GM19043 (cell line): ENCODE results near the gene FGD3.

Experiments
- ATAC-seq: cut with Tn5 transposase; IDR thresholded peaks from one replicate; pipeline ENCODE4 v1.9.1; 2021; ENCODE audit warnings: low read depth; ENCODE audit not compliant: unreplicated experiment

FGD3 gene

DNA sequence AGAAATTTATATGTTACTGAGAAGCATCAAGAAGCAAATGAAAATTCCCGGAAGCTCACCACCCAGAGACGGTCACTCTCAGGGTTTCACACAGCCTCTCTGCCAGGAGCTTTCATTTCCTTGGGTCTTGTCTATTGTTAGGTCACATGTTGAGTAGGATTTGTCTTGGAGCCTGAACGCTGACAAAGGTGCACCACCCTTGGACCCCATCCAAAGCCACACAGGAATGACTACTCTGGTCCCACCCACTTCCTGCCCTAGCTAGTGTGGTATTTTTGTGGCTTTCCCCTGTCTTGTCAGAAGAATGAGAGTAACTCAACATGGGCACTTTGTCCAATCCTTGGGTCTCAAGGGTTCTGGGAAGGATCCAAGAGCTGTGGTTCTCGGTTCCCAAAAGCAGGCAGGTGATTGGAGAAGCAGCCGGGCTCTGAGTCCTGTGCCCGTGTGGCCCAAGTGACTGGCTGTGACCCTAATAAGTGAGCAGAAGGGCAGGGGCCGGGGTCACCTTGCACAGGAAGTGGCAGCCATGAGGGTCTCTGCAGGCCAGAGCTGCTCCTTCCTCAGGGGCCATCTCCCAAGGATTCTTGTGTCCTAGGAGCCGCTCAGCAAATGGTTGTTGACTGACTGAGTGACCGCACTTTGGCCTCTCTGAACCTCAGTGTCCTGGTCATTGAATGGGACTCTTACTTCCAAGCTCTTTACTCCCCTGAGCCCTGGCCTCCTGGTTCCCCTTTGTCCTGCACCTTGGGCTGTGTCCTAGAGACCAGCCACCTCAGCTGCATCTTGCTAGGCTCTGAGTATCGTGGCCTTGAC, 6.9 kb downstream of the FGD3 start:
- no peak for ATAC-seq

DNA sequence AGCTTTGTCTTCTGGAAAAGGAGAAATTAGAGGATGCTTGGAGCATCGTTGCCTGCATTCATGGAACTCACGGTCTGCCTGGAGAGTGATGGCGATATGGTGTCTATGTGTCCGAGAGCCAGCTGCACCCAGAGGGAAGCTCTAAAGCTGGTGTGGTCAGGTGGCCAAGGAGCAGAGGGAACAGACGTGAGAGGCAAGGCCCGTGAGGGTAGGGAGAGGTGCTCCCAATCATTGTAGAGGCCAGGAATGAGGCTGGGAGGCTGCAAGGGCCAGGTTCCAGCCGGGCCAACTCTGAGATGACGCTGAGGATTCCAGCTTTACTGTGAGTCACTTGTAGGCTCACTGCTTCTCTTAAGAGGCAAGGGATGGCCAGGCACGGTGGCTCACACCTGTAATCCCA, 7.6 kb downstream of the FGD3 start:
- no peak for ATAC-seq

DNA sequence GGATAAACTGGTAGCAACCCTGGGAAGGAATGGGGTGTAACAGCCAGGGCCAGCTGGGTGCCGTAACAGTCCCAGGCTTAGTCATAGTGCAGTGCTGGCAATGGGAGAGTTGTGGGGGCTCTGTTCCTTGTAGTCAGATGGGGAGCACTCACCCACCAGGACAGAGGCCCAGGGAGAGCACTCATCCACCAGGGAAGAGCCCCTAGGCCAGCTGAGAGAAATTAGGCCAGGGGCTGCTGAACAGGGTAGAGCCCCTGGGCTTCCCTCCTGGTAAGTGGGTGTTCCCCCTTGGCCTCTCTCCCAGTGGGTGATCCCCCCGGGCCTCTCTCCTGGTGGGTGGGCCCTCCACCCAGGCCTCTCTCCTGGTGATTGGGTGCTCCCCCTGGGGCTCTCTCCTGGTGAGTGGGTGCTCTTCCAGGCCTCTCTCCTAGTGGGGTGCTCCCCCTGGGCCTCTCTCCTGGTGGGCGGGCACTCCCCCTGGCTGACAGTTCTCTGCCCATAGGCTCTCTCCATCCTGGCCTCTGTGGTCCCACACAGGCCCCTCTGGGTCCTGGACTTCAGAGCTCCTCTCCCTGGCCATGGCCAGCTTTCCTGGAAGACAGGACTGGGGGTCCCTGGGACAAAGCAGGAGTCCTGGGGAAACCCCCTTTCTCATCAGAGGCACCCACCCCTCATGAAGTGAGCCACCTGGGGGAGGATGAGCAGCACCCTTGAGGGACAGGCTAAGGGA, 13.4 kb downstream of the FGD3 start:
- no peak for ATAC-seq

DNA sequence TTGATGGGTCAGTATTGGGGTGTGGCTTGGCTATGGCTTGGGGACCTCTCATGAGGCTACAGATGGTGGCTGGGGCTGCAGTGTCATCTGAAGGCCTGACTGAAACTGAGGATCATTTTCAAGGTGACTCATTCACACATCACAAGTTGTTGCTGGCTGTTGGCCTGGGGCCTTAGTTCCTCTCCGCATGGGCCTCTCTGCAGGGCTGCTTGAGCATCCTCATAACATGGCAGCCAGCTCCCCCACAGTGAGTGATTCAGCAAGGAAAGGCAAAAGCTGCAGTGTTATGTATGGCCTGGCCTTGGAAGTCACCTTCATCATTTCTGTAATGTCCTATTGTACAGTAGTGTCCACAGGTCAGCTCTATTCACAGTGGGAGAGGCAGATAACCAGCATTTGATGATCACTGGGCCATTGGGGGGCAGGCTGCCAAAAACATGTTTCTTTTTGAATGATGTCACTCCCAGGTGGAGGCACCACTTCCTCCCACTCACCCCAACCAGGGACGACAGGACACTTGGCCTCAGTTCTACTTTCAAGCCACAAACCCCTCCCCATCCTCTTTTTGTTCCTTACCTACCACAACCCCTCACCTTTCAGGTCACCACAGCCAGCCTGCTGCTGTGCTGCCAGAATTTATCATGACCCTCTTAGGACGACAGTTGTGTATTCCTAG, 14.4 kb downstream of the FGD3 start:
- no peak for ATAC-seq

DNA sequence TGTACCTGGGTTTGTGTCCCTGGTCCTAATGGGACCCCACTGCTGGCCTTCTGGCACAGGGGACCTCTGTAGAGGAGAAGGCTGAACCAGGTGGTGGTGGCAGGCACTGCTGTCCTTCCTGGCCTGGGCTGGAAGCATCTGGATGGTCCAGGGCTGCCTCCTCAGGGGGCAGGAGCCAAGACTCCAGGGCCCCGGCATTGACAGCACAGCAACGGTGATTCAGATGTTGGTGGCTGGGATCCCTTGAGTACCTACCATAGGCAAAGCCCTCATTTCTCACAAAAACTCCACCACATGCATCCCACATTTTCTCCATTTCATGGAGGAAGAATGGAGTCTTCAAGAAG, 15.0 kb downstream of the FGD3 start:
- ATAC-seq: no peak

DNA sequence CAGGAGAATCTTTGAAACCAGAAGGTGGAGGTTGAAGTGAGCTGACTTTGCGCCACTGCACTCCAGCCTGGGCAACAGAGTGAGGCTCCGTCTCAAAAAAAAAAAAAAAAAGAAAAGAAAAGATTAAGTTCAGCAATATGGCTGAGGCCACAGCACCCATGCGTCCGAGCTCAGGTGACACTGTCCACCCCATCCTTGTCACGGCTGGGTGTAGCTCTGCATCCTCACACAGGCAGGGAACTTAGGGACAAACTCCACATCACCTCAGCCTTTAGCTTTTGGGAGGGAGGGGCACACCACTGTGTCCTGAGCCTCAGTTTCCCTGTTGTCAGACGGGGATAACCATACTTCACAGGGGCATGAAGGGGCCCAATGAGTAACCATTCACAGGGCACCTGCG, 15.5 kb downstream of the FGD3 start:
- no peak for ATAC-seq

DNA sequence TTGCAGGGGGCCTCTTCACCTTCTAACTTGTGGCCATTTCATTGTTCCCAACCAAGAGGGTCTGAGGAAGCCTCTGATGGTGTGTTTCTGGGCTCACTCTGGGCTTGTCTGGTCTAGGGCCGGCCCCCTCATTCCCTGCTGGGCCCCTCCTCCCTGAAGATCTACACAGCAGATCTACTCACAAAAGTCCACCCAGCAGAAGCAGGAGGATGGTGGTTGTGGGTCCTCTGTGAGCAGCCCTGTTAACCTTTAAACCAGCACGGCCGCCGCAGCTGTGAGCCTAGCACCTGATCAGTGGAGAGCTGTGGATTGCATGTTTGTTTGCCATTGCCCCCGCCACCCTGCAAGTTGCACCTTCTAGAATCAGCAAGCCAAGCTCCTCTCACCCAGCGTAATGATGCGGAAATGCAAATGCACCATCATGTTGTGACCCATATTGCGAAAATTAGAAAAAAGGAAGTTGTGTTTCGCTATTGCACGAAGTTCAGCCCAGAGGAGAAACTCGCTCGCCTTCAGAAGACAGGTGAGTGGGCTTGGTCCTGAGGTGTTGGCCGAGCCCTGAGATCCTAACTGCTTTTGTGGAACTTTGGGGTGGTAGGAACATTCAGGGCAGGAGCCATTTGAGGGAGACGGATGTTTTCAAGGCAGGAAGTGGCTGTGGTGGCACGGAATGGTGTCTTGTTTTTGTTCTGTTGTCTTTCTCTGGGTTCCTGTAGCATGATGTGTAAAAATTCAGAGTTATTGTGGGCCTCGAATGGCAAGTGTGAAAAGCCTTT, 16.7 kb downstream of the FGD3 start:
- ATAC-seq: peak; percentile 66

DNA sequence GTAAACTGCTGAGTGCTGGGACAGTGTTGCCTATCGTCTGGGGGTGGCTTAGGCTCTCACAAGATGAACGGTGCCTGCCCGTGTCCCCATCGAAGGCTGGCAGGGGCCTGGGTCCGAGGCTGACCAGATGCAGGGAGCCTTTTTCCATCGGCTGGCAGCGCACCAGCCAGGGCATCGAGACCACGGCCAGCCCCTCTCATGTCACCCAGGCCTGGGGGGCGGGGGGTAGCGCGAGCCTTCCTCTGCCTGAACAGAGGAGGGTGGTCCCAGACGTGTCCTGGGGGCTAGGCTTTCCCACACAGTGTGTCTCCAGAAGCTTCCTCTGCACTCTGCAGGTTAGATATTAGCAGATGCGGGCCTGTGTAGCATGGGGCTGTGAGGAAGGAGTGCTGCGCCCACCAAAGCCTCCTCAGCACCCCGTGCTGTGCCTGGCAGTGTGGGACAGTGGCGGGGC, 17.3 kb downstream of the FGD3 start:
- ATAC-seq: no peak

DNA sequence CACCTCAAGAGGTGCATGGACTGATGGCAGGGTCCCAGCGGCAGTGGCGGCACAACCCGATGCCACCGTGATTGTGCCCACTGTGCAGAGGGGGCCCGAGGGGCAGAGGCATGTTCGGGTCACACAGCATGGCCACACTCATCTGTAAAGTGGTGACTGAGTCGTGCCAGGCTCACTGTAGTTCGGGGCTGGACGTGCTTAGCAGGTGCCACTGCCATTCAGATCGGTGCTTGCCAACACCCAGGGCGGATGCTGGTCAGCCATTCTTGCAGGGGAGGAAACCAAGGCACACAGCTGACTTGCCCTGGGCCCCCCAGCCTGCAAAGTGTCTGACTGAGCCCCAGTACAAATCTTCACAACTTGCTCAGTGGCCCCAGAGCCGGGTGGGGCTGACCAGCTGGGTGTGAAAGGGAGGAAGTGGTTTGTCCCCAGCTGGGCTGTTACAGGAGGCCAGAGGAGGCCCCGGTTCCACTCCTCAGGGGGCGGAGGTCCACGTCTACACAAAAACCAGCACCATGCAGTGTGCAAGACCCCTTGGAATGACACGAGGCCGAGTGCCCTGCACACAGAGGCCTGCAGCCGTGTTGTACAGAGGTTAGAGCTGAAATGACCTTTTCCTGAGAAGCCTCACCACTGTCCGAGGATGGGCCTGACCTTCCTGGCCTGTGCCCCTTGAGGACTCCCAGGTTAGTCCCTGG, 17.9 kb downstream of the FGD3 start:
- no peak for ATAC-seq

DNA sequence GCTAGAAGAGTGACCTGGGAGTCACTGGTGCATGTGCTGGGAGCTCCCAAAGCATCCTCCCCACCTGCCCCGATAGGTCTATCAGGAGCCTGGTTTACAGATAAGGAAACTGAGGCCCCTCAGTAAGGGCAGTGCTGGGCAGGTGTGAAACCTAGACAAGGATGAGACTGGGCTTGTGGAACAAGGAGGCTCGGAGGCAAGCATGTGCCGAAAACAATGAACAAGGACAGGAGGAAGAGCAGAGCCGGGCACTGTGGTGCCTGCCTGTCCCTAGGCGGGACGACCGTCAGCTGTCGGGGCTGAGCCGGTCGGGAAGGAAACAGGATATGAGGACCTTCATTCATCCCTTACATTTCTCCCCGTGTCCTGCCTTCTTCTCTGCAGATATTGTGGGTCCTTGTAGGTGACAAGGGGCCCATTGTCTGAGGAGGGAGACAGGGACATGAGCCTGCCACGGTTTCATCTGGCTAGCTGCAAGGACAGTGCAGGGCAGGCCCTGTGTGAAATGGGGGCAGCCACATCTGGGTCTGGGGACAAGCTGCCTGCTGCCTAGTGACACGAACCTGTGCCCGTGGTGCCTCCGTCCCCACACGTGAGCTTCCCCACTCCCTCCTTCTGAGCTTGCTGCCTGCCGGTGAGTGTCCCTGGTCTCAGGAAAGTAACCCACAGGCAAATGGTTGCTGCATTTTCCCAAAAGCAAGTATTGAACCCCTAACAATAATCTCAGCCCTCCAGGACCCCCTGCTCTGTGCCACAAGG, 18.6 kb downstream of the FGD3 start:
- ATAC-seq: no peak

DNA sequence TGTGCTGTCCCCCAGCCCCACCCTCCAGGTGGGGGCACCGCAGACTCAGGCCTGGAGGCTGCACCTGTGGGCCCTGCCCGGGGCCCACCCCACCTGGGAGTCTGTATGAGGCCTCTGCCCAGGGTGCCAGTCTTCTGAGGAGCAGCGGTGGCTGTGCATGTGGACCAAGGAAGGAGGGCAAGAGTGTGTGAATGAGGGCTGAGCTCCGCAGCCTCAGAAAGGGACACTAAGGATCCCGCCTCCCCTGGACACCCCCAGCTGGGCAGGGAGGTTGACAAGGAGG, 19.1 kb downstream of the FGD3 start:
- no peak for ATAC-seq

DNA sequence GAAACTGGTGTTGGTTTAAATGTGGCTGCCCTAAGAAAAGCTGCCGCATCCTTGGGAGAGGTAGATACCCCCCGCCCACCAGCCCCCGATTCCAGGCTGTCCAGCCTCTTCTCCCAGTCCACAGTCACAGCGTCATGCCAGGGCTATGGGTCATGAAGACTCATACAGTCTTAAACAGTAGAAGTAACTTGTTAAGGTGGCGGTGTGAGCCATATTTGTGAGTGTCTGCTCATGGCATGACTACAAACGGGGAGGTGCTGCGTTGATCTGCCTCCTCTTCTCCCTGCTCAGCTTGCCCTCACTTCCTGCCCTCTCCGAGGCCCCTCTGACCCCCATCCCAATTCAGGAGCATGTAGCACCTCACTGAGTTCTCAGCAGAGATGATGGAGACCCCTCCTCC, 20.8 kb downstream of the FGD3 start:
- ATAC-seq: no peak

DNA sequence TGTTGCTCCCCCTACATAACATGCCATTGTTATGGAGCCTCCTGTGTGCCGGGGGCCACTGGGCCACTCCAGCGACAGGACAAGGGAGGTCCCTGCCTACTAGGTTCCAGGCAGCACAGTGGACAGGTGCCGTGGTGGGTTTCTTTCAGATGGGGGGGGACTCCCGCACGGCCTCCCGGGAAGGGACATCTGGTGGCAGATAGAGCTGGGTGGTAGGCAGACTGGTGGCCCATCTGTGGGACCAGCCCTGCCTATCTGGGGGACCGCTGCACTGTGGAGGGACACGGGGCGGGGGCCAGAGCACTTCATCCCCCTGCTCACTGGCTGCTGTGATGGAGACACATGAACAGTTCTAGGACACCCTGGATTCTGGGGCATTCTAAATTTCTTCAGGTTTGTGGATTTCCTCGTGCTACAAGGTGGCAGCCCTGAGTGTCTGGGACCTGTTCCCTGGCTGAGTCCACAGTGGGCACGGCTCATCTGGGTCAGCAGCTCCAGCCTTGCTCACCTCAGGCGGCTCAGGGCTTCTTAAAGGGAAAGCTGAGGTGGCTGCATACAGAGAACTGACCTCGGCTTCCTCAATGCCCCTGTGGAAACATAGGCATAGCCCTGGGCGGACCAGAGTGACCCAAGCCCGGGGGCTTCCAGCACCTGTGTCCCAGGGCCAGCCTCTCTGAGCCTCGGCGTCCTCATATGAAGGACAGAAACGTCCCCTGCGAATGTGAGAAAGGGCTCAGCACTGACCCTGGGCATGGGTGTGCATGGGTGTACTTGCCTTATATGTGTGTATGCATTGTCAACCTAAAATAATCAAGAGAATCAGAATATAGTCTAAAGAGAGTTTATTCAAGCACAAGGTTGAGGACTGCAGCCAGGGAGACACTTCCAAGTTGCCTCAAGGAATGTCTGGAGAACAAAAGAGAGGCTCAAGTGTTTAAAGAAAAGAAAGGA, 22.5 kb downstream of the FGD3 start:
- ATAC-seq: no peak

DNA sequence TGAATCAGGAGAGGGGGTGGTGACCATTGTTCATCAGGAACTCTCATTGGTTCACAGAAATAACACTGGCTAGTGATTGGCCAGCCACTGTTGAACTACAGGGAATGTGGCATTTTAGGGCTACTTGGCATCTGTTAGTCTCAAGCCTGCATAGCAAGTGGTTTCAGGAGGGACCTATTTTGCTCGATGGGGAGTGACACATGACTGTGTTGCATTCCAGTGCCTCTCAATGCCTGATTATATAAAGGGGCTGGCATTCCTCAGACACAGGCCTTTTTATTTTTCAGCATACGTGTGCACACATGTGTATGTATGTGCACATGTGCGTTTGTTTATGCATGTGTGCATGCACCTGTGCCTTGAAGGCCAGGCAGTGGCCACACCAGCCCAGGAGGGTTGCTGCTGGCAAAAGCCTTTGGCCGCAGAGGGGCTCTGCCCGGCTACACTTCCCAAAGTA, 23.2 kb downstream of the FGD3 start:
- no peak for ATAC-seq

DNA sequence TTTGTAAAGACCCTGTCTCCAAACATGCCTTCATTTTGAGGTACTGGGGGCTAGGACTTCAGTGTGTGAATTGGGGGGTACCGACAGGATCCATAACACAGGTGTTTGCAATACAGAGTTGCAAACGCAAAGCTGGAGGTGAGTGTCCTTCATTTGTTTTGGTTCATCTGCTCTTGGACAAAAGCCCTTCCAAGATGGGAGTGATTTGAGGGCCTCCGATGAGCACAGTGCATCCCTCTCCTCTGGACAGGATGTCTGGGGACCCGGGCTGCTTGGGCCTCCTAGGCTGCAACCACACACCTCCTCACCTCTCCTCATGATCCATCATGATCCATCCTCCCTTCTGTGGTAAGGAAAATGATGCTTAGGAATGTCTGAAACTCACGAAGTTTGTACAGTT, 23.8 kb downstream of the FGD3 start:
- ATAC-seq: no peak

DNA sequence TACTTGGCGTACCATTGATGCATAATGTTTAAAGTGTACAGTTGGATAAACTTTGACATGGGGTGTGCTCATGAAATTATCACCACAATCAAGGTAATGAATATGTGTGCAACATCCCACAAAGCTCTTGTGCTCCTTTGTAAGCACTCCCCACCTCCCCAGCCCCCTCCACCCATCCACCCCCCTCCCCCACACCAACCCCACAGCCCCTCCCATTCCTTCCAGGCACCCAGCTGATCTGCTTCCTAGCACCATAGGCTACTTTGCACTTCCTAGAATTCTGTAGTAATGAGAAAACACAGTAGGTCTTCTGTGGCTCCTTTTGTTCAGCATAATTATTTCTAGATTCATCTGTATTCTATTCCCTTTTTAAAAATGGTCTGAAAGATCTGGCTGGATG, 24.5 kb downstream of the FGD3 start:
- no peak for ATAC-seq

DNA sequence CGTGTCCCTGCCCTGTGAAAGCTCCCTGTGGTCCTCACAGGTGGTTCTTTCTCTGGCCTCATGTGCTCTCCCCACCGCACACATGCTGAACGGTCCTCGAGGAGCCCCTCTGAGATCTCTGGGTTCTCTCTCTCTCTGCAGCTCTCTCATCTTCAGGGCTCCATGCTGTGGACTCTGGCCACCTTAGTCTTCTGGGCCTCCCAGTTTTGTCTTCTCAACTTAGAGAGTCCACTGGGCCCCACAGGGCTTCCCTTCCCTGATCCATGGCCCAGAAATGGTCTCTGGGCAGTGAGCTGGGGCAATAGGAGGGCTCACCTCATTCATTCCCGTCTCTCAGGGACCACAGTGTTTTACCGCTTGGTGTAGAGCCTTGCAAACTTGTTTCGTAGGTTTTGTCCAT, 26.4 kb downstream of the FGD3 start:
- ATAC-seq: no peak

DNA sequence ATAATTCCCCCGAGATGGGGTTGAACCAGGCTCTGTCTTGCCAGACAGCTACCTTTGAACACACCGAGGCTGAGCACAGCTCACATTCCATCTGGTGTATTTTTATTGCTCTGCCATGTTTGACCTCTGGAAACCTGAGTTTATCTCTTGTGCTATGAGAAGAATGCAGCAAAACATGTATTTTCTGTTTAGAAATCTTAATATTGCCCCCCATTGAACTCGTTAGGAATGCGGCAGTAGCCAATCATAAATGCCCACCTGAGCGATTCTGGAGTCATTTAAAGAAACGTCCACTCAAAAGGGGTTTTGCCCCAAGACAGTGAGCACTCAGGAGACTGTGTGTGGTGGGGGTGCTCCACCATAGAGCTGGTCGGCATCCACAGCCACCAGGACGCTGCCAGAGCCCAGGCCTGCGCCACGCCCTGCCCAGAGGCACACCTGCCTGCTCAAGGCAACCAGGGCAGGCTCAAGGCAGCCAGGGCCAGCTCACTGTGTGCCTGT, 26.9 kb downstream of the FGD3 start:
- ATAC-seq: no peak
